GM18520 (cell line): ENCODE measurements around the gene SGSM2.

Experiments used
- ATAC-seq: cut with Tn5 transposase; IDR thresholded peaks from one replicate; pipeline ENCODE4 v1.9.1; 2021; ENCODE audit not compliant: unreplicated experiment

The SGSM2 gene

DNA sequence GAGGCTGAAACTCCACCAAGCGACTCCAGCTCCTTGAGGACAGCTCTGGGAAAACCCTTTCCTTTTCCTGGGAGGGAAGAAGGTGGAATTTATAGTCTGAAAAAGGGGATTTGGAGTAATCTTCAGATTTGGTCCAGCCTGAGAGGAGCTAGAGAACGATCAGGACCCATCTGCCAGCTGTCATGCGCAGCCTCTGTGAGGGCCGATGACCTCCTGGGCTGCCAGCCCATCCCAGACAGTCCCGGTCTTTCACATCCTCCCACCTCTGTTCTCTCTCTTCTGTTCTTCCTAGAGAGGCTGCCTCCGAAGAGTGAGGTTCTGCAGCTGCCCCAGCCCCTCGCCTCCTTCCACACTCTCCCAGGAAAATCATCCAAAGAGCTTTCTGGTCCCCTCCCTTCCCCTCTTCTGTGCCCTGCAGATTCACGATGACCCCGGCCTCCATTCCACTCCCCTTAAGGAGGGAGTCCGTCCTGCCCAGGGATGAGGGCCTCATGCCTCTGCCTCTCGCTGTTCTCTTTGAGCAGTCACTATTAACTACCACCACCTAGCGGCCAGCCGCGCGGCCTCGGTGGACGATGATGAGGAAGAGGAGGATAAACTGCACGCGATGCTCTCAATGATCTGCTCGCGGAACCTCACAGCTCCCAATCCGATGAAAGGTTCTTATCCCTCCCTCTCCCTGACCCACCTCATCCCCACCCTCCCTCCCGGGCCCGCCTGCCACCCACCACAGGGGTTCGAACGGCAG, 29.6 kb downstream of the SGSM2 start:
- ATAC-seq = no peak

DNA sequence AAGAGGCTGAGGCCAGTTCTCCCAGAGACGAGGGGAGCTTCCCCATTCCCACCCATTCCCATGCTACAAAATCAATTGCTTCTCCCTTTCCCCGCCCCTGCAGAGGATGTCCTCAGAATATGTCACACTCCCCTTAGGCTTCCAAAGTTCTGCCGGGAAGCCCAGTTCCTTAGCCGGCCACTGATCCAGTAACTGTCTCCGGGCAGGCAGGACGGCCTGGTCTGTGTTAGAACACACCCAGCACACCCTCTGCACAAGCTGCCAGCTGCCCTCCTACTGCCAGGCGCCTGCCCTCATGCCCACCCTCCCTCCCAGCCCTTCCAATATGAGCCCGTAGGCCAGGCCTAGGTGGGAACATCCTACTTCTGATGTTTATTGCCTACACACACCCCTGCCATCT, 31.1 kb downstream of the SGSM2 start:
- no peak for ATAC-seq

DNA sequence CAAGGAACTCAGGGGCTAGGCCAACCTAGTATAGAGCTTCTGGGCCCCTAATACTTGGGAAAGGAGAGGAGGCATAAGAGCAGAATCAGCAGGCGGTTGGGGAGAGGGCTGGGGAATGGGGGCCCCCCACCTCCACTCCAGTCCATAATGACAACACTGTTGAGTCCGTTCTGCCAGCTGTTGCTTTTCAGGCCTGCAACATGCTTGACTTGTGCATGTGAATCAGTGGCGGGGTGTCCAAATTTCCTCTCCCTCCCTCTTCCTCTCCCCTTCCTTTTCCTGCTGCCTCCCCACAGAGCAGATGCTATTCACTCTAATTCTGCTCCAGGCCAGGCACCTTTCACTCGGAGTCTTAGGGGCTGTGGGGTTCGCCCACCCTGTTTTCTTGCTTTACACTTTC, 31.7 kb downstream of the SGSM2 start:
- no peak for ATAC-seq

DNA sequence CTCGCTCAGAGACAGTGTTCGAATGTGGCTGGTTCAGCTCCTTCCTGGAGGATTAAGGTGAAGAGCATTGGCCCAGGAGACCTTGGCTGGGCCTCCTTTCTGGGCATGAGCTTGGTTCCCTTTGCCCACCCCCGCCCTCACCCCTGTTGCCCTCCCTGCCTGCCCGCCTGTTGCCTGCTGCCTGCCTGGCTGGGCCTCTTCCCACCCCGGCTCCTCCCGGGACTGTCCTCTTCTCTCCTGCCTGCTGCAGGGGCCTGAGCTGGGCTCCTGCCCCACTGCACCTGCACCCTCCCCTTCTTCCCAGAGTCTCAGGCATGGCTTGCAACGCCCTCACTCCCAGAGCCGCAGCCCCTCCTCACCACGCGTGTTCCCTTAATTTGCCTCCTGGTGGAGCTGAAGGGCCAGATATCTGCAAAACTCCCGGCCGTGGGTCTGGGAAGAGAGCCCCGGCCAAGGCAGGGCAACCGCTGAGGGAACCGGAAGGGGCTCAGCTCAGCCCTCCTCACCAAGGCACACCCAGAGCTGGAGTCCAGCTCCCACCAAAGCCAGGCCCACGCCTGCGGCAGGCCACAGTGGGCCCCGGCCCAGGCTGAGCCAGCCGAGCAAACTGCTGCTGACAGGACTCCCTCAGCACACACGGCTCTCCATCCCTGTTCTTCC, 32.4 kb downstream of the SGSM2 start:
- ATAC-seq = no peak

DNA sequence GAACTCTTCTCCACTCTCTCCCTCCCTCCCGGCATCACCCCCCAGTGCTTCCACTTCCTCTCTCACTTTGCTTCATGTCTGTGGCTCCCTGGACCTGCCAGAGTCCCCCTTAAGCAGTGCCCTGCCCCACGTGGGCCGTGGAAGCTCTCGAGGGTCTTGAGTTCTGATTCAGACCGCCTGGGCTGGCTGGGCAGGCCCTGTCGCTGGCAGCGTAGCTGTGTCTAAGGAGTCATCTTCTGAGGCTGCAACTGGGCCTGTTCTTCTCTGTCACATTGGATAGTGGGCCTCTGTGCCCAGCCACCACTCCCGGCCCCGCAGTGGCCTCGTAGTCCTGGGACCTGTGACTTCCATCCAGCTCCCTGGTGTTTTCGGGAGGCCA, 32.9 kb downstream of the SGSM2 start:
- ATAC-seq = no peak

DNA sequence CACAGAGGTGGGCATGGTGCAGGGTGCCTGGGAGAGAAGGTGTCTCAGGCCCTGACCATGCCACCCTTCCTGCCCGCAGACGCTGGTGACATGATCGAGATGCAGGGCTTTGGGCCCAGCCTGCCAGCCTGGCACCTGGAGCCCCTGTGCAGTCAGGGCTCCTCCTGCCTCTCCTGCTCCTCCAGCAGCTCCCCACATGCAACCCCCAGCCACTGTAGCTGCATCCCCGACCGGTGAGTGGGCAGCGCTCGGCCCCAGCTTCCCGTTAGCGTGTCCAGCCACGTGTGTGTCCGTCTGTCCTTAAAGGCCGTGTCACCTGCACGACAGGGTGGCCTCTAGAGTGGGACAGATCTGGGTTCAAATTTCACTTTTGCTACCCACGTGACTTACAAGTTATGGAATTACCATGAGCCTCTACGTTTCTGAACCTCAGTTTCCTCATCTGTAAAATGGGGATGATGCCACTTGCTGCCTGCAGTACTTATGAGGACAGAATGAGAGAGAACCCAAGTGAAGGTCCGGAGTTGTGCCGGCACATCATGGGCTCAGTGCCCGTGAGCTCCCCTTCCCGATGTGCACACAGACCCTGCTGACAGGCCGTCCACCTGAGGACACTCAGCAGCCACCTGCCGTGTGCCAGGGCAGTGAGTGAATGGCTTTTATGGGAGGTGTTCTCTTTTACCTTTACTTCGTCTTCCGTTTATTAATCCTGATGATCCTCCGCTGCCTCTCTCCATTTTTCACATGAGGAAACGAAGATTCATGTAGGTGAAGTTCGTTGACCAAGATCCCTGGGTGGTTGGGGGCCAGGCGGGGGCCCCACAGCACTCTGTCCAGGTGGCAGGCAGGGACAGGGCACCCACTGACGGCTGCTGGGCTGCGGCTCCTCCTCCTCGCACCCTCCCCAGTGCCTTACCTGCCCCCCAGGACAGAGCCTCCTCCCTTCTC, 34.2 kb downstream of the SGSM2 start:
- ATAC-seq = no peak

DNA sequence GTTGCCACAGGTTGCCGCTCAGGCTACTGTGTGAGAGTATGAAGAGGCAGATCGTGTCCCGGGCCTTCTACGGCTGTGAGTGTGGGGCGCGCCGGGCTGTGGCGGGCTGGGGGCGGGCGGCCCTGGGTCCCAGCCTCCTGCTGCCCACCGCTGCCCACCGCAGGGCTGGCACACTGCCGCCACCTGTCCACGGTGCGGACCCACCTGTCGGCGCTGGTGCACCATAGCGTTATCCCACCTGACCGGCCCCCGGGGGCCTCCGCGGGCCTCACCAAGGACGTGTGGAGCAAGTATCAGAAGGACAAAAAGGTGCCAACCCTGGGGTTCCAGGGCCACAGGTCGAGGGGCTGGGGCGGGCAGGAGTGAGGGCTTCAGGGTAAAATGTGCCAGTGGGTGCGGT, 34.9 kb downstream of the SGSM2 start:
- no peak for ATAC-seq

DNA sequence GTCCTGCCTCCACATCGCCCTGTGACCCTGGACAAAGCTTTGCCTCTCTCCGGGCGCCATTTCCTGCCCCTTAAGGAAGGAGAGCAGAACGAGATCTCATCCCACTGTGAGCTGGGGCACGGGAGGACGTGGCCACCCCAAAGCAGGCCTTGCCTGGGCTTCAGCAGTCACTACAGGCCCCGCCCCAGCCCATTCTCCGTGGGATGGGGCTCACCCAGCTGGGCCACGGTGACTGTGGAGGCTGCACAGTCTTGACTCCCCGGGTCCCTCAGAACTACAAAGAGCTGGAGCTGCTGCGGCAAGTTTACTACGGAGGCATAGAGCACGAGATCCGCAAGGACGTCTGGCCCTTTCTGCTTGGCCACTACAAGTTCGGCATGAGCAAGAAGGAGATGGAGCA, 35.4 kb downstream of the SGSM2 start:
- ATAC-seq = no peak

DNA sequence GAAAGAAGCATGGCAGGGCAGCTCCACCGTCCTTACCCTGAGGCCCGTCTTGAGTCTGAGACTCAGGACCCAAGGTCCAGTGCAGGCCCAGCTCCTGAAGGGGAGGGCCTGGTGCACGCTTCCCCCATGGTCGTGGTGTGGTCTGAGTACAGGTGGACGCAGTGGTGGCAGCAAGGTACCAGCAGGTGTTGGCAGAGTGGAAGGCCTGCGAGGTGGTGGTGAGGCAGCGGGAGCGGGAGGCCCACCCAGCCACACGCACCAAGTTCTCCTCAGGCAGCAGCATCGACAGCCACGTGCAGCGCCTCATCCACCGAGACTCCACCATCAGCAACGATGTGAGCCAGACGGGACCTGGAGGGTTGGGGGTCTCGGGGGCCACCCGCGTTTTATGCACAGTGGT, 35.9 kb downstream of the SGSM2 start:
- no peak for ATAC-seq

DNA sequence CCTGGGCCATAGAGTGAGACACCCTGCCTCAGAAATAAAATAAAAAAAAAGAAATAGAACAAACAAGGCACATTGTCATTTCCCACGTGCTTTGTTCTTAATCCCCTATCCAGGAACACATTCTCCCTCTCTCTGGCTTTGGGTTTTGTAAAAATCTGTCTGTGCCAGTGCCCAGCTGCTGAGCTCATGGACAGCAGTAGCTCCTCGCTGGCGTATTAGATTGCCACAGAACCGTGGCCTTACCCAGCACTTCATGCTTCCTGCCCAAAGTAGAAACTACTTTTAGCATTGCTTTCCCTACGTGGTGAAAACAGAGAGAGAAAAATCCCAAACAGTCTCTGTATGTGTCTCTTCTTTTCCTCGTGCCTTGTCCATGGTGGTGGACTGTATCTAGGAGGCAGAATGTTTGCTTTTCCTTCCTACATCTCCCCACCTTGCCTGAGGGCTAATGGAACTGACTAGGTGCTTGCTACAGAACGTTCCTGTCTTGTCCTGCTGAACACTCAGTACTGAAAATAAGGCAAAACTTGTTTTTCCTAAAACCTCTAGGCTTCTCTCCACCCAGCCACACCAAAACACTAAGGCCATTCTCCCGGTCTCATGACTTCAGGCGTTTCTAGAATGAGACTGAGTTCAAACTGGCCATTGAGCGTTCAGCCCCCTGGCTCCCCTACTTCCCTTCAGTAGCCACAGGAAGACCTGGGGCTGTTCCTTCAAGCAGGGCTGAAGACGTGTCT, 37.4 kb downstream of the SGSM2 start:
- no peak for ATAC-seq

DNA sequence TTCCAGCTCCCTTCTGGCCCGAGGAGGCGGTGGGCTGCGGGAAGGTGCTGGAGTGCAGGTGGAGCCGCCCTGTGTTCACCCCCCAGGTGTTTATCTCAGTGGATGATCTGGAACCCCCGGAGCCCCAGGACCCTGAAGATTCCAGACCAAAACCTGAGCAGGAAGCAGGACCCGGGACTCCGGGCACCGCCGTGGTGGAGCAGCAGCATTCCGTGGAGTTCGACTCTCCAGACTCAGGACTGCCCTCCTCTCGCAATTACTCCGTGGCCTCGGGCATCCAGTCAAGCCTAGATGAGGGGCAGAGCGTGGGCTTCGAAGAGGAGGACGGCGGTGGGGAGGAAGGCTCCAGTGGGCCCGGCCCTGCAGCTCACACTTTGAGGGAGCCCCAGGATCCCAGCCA, 38.1 kb downstream of the SGSM2 start:
- no peak for ATAC-seq

DNA sequence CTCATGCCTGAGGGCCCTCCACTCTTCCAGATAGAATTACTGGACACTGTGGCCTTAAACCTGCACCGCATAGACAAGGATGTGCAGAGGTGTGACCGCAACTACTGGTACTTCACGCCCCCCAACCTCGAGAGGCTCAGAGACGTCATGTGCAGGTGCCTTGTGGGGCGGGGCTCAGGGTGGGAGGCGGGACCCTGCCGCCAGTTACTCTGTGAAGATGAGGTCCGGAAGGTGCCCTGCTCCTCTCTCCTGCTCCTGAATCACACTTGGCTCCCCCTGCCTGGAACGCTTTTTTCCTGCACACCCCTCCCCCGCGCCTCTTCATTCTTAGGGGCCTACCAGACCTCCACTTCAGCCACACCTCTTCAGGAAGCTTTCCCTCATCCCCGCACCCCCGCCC, 38.8 kb downstream of the SGSM2 start:
- no peak for ATAC-seq

DNA sequence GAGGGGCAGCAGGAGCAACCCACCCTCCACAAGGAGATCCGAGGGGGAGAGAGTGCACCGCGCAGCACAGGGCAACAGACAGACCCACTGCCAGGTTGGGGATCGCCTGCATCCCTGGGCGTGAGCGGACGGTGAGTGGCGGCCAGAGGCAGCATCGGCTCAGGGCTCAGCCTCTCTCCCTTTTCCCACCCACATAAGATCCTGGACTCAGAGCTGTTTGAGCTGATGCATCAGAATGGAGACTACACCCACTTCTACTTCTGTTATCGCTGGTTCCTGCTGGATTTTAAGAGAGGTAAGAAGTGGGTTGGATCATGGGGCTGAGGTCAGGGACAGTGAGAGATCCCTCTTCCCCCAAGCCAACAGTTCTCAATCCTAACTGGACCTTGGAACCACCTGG, 40.4 kb downstream of the SGSM2 start:
- ATAC-seq = no peak

DNA sequence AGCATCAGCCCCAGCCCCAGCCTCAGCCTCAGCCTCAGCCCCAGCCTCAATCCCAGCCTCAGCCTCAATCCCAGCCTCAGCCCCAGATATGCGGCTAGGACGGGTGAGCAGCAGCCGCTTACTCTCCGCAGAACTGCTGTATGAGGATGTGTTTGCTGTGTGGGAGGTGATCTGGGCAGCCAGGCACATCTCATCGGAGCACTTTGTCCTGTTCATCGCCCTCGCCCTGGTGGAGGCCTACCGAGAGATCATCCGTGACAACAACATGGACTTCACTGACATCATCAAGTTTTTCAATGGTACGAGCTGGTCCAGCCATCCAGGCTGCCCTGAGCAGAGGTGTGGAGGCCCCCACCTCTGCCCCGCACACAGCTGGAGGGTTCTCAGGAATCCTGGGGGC, 41.6 kb downstream of the SGSM2 start:
- no peak for ATAC-seq

DNA sequence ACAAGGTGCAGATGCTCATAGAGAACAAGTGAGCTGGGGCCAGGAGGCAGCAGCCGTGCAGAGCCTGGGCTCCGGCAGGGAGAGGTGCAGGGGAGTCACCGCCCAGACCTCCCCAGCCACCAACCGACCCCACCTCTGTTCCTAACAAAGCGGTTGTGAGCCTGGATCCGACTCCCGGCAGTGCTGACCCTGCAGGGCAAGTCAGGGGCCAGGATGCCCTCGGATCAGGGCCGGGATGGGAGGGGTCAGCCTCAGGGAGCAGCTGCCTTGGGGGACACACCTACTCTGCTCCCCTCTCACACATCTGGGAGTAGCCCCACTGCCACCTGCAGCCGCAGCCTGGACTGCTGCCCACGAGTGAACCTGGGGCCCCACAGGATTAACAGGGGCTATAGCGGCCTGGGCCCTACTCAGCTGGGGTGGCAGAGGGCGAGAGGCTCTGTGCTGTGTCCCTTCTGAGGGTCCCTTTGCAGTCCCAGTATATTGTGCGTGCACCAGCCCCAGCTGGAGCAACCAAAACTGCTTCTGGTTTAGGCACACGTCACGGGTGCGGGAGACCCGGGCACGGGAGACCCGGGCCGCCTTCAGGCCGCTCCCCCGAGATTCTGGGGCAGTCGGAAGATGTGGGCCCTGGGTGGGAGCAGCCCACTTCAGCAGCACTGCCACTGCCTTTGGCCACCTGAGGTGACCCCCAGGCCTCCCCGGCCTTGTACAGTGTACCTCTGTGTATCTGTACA, 42.4 kb downstream of the SGSM2 start:
- no peak for ATAC-seq

DNA sequence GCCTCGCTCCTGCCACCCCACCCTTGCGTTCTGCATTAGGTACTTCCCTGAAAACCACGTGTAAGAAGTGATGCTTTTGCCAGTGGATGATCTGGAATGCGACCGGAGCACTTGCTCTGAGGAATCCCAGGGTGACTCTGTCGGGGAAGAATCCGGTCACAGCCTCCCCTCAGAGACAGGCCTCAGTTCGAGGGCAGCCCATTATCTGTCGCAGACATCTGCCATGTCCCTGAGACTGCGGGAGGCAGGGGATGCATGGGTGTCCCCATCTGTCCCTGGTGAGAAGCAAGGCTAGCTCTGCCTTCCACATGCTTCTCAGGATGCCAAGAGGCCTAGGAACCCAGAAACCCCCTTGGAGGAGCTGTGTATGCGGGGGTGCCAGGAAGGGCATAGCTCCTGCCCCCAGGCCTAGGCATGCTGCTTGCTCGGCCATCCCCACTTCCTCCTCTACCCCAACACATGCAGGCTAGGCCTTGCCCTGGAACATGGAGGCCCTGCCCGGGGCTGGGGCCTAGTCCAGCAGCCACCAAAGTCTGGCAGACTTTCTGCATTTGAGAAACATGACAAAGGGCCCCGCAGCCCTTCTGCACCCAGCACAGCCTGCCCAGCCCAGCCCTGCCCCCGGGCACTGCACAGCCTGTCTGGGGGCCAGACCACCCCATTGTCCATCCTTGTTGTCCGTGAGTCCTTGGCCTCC, 43.1 kb downstream of the SGSM2 start:
- ATAC-seq = no peak

DNA sequence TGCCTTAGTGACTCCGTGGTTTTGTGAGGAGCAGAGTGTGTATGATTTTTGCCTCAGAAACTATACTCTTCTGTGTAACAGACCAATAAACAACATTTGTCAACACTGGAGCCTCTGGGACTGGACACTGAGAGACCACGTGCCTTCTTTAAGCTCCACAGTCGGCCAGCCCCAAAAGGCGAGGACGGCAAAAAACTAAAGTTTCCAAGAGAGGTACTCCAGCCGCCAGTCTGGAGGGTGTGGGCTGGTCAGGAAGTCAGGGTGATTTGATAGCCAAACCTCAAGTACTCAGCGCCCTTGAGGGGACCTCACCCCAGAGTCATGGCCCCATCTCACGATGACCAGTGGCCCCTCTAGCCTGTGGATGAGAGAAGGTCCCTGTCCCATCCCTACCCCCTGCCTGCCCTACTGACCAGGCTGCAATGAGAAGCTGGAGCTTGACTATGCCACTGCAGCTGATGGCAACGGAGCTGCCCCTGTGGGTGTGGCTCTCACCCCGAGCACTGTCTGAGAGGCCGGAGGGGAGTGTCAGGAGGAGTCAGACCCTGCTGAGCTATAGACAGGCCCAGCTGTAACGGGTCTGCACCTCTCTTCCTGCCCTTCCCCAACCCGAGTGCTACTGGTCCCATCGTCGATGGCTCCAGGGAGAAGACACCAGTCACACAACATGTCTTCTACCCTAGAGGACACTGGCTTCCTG, 43.8 kb downstream of the SGSM2 start:
- no peak for ATAC-seq

DNA sequence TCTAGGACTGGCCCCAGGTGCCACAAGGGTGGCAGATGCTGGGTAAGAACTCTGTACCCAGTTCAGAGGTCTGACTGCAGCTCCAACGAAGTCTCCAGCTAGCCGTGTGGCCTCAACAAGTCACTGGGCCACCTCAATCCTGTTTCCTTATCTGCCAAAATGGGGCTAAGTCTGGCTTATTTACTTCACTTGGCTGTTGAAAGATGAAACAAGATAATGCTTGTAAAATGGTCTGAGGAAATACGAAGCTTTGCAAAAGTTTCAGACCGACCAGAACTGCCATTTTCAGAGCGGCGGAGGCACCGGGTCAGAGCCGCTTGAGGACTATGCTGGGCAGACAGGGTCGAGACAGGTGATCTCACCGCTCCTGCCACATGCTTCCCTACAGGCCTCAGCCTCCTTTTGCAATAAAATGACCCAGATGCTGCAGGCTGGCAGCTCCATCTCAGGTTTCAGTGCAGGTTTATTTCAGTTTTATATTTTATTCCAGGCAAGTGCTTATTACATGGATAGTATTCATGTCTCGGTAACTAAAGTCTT, 46.4 kb downstream of the SGSM2 start:
- no peak for ATAC-seq
